Calu3 (cell line): ENCODE results near the gene EYA4. TPM values are rescaled to one million over a fixed set of nuclear protein-coding genes. Genes with fewer than 3 reads are reported as not detected.

Source experiments
- BruUV-seq: library from RNA; stranded (reverse); fragments of 400-500 nt; replicated peaks from 2 replicates; lab custom pipeline; 2021; lab: Mats Ljungman, UMichigan
- CTCF ChIA-PET: fragments of 300-600 bp; sonication (Branson Sonifier 250); formaldehyde crosslinking; loops from one replicate; lab custom pipeline; 2022; ENCODE audit warnings: antibody characterized with exemption; lab: Charles Lee
- DNase-seq: peaks from one replicate; pipeline ENCODE4 v3.0.0; 2022
- H3K27ac Mint-ChIP-seq: one replicate; pipeline ENCODE4 v1.8.0; 2022; ENCODE audit warnings: mixed read lengths; ENCODE audit not compliant: unreplicated experiment
- H3K27me3 Mint-ChIP-seq: one replicate; pipeline ENCODE4 v1.8.0; 2022; ENCODE audit warnings: mixed read lengths; ENCODE audit not compliant: unreplicated experiment
- H3K36me3 Mint-ChIP-seq: one replicate; pipeline ENCODE4 v1.8.0; 2022; ENCODE audit warnings: mild to moderate bottlenecking, moderate library complexity, mixed read lengths; ENCODE audit not compliant: insufficient read depth, unreplicated experiment
- H3K4me1 Mint-ChIP-seq: one replicate; pipeline ENCODE4 v1.8.0; 2022; ENCODE audit warnings: mild to moderate bottlenecking, low read depth, mixed read lengths; ENCODE audit not compliant: unreplicated experiment
- H3K4me3 Mint-ChIP-seq: one replicate; pipeline ENCODE4 v1.8.0; 2022; ENCODE audit warnings: mild to moderate bottlenecking, low read depth, moderate library complexity, mixed read lengths; ENCODE audit not compliant: unreplicated experiment
- H3K9me3 Mint-ChIP-seq: one replicate; pipeline ENCODE4 v1.8.0; 2022; ENCODE audit warnings: low read depth, mixed read lengths; ENCODE audit not compliant: unreplicated experiment
- intact Hi-C: fragments of 100-400 bp; cut with micrococcal nuclease; formaldehyde crosslinking; loops from one replicate; pipeline ENCODE4 v1.10.0; 2022; ENCODE audit not compliant: unreplicated experiment
- total RNA-seq: library from RNA; stranded (reverse); gene quantifications from 2 replicates; pipeline ENCODE4 v1.2.3, GENCODE V29; 2022
- TF ChIP-seq, protein P1 (sequence below): fragments of 200-600 bp; IDR thresholded peaks from one replicate; pipeline ENCODE4 v1.8.0; 2022; ENCODE audit warnings: antibody characterized with exemption; ENCODE audit not compliant: unreplicated experiment

Gene EYA4
- total RNA-seq, 1 experiment from 2014 or later: 55.1 TPM

DNA sequence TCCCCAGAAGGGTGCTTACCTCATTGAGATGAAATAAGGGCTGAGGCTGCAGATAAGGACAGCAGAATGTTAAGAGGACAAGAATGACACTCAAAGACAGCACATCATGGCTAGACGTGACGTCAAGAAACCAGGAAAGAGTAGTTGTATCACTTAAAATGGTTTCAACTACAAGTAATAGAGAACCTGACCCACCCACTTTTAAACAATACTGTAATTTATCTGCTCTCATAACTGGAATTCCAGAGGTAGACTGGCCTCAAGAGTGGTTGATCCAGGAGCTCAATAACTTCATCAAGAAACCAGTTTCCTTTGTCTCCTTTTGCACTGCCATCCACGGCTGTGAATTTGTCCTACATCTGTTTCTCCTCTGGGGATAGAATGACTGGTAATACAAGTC is 187.1 kb downstream of the EYA4 start:
- peaks cover 4% of the 10 kb centered on the region for H3K9me3 Mint-ChIP-seq
- no TSS peak for BruUV-seq
- intact Hi-C loops: loop anchor here (1.0 to 10.0 kb wide), 2 partner anchors 87 to 333 kb away; no protein-coding TSS in a partner anchor
- H3K4me1 Mint-ChIP-seq: peaks cover 74% of the 10 kb centered on the region
- H3K27ac Mint-ChIP-seq: peak overlapping the region; percentile 89
- CTCF ChIA-PET: interaction anchor here (0.5 to 1.5 kb wide), 4 partner anchors 11 to 237 kb away, joined by 3 to 4 read pairs (median 4); no protein-coding TSS in a partner anchor
- peaks cover 8% of the 10 kb centered on the region for H3K36me3 Mint-ChIP-seq
- TF ChIP-seq, protein P1, sequence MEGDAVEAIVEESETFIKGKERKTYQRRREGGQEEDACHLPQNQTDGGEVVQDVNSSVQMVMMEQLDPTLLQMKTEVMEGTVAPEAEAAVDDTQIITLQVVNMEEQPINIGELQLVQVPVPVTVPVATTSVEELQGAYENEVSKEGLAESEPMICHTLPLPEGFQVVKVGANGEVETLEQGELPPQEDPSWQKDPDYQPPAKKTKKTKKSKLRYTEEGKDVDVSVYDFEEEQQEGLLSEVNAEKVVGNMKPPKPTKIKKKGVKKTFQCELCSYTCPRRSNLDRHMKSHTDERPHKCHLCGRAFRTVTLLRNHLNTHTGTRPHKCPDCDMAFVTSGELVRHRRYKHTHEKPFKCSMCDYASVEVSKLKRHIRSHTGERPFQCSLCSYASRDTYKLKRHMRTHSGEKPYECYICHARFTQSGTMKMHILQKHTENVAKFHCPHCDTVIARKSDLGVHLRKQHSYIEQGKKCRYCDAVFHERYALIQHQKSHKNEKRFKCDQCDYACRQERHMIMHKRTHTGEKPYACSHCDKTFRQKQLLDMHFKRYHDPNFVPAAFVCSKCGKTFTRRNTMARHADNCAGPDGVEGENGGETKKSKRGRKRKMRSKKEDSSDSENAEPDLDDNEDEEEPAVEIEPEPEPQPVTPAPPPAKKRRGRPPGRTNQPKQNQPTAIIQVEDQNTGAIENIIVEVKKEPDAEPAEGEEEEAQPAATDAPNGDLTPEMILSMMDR: no peak
- peak overlapping the region; percentile 47 for H3K4me3 Mint-ChIP-seq
- peak; percentile 73 for DNase-seq
- no peaks in the 10 kb centered on the region for H3K27me3 Mint-ChIP-seq

DNA sequence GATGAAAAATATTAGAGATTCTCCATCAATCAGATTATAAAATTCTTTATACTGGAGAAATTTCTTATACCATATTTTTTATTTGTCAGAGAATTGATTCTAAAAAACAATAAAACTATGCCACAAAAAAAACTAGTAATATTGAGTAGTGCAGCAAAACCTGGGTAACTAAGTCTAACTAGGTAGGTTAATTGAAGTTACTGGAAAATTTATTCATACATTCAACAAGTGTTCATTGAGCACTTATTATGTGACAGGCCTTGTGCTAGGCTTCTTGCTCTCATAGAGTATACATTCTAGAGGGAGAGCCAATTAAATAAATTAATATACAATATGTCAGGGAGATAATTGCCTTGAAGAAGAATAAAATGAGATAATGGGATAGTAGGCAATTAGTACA is 189.4 kb downstream of the EYA4 start:
- intact Hi-C loops: no loop called here
- CTCF ChIA-PET: no interaction called here

DNA sequence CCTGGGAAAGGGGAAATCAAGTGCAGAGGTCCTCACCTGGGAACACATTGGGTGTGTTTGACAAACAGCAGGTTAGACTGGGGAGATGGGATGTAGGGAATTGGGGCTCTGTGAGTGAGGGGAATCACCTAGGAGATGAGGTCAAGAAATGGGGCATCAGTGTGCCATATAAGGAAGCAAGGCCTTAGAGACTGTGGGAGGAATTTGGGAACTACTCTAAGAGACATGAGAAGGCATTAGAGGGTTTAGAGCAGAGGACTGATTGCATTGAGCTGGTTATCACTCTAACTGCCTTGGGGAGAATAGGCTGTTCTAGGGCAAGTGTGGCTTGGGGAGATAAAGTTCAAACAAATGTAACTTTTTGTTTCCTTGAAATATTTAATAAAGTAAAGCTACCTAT is 189.9 kb downstream of the EYA4 start:
- TF ChIP-seq, protein P1: no peak
- Mint-ChIP-seq H3K4me1 (peaks cover 67% of the 10 kb centered on the region), H3K4me3 (no peak overlapping the region), H3K9me3 (peaks cover 2% of the 10 kb centered on the region), H3K36me3 (peaks cover 8% of the 10 kb centered on the region), H3K27me3 (no peaks in the 10 kb centered on the region), H3K27ac (peak overlapping the region; percentile 86)
- no TSS peak for BruUV-seq
- no peak for DNase-seq
- CTCF ChIA-PET: interaction anchor here (0.7 kb wide), 1 partner anchor 459 kb away, joined by 3 read pairs; no protein-coding TSS in a partner anchor
- intact Hi-C loops: no loop called here

More for the DNA sequence above, 189.4 kb downstream of the EYA4 start:
- H3K9me3 Mint-ChIP-seq: peaks cover 4% of the 10 kb centered on the region
- peaks cover 72% of the 10 kb centered on the region for H3K4me1 Mint-ChIP-seq
- H3K4me3 Mint-ChIP-seq: no peak overlapping the region
- TF ChIP-seq, protein P1: no peak
- DNase-seq: no peak
- H3K36me3 Mint-ChIP-seq: peaks cover 8% of the 10 kb centered on the region
- no TSS peak for BruUV-seq
- peak overlapping the region; percentile 86 for H3K27ac Mint-ChIP-seq
- no peaks in the 10 kb centered on the region for H3K27me3 Mint-ChIP-seq

DNA sequence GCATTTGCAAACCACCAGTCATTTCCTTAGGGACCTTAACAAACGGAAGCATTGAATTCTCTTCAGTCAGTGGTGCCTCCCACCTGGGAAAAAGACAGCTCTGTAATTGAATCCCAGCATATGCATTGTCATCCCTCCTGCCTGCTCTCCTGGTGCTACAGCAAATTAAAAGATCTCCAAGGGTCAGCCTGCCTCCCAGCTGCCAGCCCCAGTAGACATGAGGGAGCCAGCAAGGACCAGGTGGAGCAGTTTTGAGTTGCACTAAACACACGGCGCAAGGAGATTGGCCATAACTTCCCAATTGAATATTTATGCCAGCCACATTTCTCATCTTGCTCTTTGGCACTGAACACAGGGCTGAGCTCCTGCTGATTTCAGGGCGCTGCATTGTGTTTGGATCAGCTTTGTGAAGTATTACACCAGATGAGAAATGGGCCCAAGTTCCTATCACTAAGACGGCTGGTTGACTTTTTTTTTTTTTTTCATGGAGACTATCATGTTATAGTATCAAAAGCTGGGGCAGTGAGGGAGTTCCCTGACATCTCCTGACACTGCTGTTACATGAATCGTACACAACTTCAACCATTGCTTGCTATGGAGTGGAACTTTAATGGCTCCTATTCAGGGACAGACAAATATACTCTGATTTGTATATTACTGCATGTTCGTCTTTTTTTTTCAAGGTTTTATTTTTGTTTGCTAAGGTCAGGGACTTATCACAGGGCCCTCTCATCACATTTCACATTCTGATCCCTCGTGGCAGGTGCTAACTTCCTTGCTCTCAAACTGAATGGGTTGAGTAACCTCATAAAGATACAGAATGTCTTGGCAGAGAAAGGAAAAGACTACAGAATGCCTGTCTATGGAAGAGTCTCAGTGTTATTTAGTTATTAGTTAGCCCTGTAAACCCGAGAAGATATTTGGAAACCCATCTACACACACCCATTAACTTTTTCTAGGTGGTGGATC is 191.1 kb downstream of the EYA4 start:
- Mint-ChIP-seq H3K4me3 (no peak overlapping the region), H3K27me3 (no peaks in the 10 kb centered on the region), H3K36me3 (peaks cover 8% of the 10 kb centered on the region), H3K4me1 (peaks cover 54% of the 10 kb centered on the region), H3K27ac (no peak overlapping the region), H3K9me3 (peaks cover 2% of the 10 kb centered on the region)
- intact Hi-C loops: no loop called here
- TF ChIP-seq, protein P1: no peak
- DNase-seq: no peak
- CTCF ChIA-PET: interaction anchor here (0.7 kb wide), 2 partner anchors 32 to 189 kb away, joined by 5 read pairs; no protein-coding TSS in a partner anchor
- no TSS peak for BruUV-seq
